Liver (tissue), 9 donors: ENCODE results near the gene LIG1. TPM values are rescaled to one million over a fixed set of nuclear protein-coding genes. Genes with fewer than 3 reads are reported as not detected.

Source experiments
- DNase-seq: peaks from one replicate; pipeline ENCODE4 v3.0.0-alpha.2; 2017; ENCODE audit warnings: low spot score
- H3K27ac ChIP-seq, 2 donors: one replicate each; pipeline ENCODE4 v1.7.0; 2013; ENCODE audit warnings: inconsistent platforms in 2 of 2, low read length in 2 of 2, control low read depth in 1 of 2, low read depth in 1 of 2, mild to moderate bottlenecking in 1 of 2
- H3K27me3 ChIP-seq, 4 donors: one replicate each; pipeline versions ENCODE4 v1.6.1 to v1.7.0; 2013; ENCODE audit warnings: low read length in 3 of 4, inconsistent platforms in 1 of 4, mild to moderate bottlenecking in 1 of 4, moderate library complexity in 1 of 4; ENCODE audit not compliant: control insufficient read depth in 4 of 4, insufficient read depth in 4 of 4
- H3K36me3 ChIP-seq, 4 donors: one replicate each; pipeline versions ENCODE4 v1.6.1 to v1.7.0; 2013; ENCODE audit warnings: low read length in 3 of 4, mild to moderate bottlenecking in 3 of 4, low read depth in 1 of 4, moderate library complexity in 1 of 4; ENCODE audit not compliant: control insufficient read depth in 4 of 4, insufficient read depth in 3 of 4
- H3K4me1 ChIP-seq, 4 donors: one replicate each; pipeline versions ENCODE4 v1.6.1 to v1.7.0; 2013; ENCODE audit warnings: low read length in 3 of 4, mild to moderate bottlenecking in 3 of 4, moderate library complexity in 1 of 4; ENCODE audit not compliant: control insufficient read depth in 4 of 4, insufficient read depth in 4 of 4
- H3K4me3 ChIP-seq, 3 donors: one replicate each; pipeline versions ENCODE4 v1.6.1 to v1.7.0; 2013; ENCODE audit warnings: low read length in 3 of 3, control low read depth in 1 of 3, low read depth in 1 of 3, mild to moderate bottlenecking in 1 of 3
- H3K9ac ChIP-seq, 2 donors: one replicate each; pipeline ENCODE4 v1.7.0; 2013; ENCODE audit warnings: low read length in 2 of 2, mild to moderate bottlenecking in 2 of 2, moderate library complexity in 2 of 2, control low read depth in 1 of 2, low read depth in 1 of 2
- H3K9me3 ChIP-seq, 4 donors: one replicate each; pipeline versions ENCODE4 v1.6.1 to v1.7.0; 2013; ENCODE audit warnings: low read length in 3 of 4; ENCODE audit not compliant: control insufficient read depth in 4 of 4
- EGR1 ChIP-seq, 2 donors: IDR thresholded peaks; 2 replicates each; pipeline ENCODE4 v1.6.1; 2016 to 2018; ENCODE audit warnings: antibody characterized with exemption in 2 of 2, low read depth in 2 of 2
- FOXA2 ChIP-seq: IDR thresholded peaks from 2 replicates; pipeline ENCODE4 v1.6.1; 2016; ENCODE audit warnings: antibody characterized with exemption
- GABPA ChIP-seq, 2 donors: IDR thresholded peaks in 1 of 2; conservative IDR thresholded peaks in 1 of 2; 2 replicates each; pipeline ENCODE4 v1.6.1; 2016; ENCODE audit warnings: antibody characterized with exemption in 2 of 2, mild to moderate bottlenecking in 1 of 2, moderate library complexity in 1 of 2
- HNF4A ChIP-seq, 2 donors: conservative IDR thresholded peaks; 2 replicates each; pipeline ENCODE4 v1.6.1; 2016; ENCODE audit warnings: antibody characterized with exemption in 2 of 2, mild to moderate bottlenecking in 2 of 2
- HNF4G ChIP-seq: IDR thresholded peaks from 2 replicates; pipeline ENCODE4 v1.6.1; 2016; ENCODE audit warnings: antibody characterized with exemption
- JUND ChIP-seq, 2 donors: IDR thresholded peaks; 2 replicates each; pipeline ENCODE4 v1.6.1; 2016; ENCODE audit warnings: antibody characterized with exemption in 2 of 2
- MAX ChIP-seq: IDR thresholded peaks from 2 replicates; pipeline ENCODE4 v1.6.1; 2016; ENCODE audit warnings: antibody characterized with exemption
- RAD21 ChIP-seq, 2 donors: IDR thresholded peaks; 2 replicates each; pipeline ENCODE4 v1.6.1; 2016; ENCODE audit warnings: antibody characterized with exemption in 2 of 2, mild to moderate bottlenecking in 2 of 2
- REST ChIP-seq: IDR thresholded peaks from 2 replicates; pipeline ENCODE4 v1.6.1; 2016; ENCODE audit warnings: antibody characterized with exemption, mild to moderate bottlenecking
- TAF1 ChIP-seq: conservative IDR thresholded peaks from 2 replicates; pipeline ENCODE4 v1.6.1; 2016; ENCODE audit warnings: antibody characterized with exemption, mild to moderate bottlenecking
- YY1 ChIP-seq: IDR thresholded peaks from 2 replicates; pipeline ENCODE4 v1.6.1; 2016; ENCODE audit warnings: antibody characterized with exemption, mild to moderate bottlenecking
- WGBS: extraction: QIAGEN DNeasy Blood & Tissue Kit; methylation state at CpG from one replicate; pipeline ENCODE4 v1.1.7; 2013; 5-methylcytosine and 5-hydroxymethylcytosine counted together
- polyA plus RNA-seq, 2 donors: library from polyadenylated mRNA; stranded (reverse) in 1 of 2; unstranded in 1 of 2; fragments of 200-250 nt in 1 of 2; fragments of >200 nt in 1 of 2; fragmentation: Nextera tagmentation in 1 of 2; extraction: Ambion mirVana in 1 of 2; gene quantifications; one replicate each; pipeline versions ENCODE4 v1.2.1 to v1.2.3, GENCODE V29; 2013 to 2015
- total RNA-seq, 2 donors: library from RNA; depleted of rRNA; stranded (reverse); fragments of >200 nt; gene quantifications; one replicate each; pipeline ENCODE4 v1.2.3, GENCODE V29; 2014
- TF ChIP-seq, protein P1 (sequence below): fragments of 150-350 bp; IDR thresholded peaks from 2 replicates; pipeline ENCODE4 v1.5.1; 2017; ENCODE audit warnings: improper control_type of control experiment, low read depth, low read length; ENCODE audit not compliant: missing input control
- TF ChIP-seq, protein P2 (sequence below): IDR thresholded peaks from 2 replicates; pipeline ENCODE4 v1.6.1; 2016; ENCODE audit warnings: antibody characterized with exemption
- TF ChIP-seq, protein P3 (sequence below): IDR thresholded peaks from 2 replicates; pipeline ENCODE4 v1.6.1; 2016; ENCODE audit warnings: antibody characterized with exemption
- donor health status: healthy.
- donor health status: healthy.
- donor health status: healthy.
- donor health status: healthy.
- donor health status: healthy.

The LIG1 gene
- total and polyA plus RNA-seq, 4 donors, result 6.3 to 61.5 (median 7.1) TPM

GRCh38 chr19:48117515-48118130 is 52.5 kb downstream of the LIG1 start:
- no peak for TF ChIP-seq EGR1 (IDR thresholded peaks at IDR 0.05; ENCODE audit: low read depth in 2 of 2)
- no peak for TF ChIP-seq TAF1
- TF ChIP-seq HNF4A (conservative IDR thresholded peaks at IDR 0.05), result no peak
- TF ChIP-seq REST, result no peak
- TF ChIP-seq GABPA (IDR thresholded peaks at IDR 0.05 in 1 of 2, conservative IDR thresholded peaks at IDR 0.05 in 1 of 2), result no peak
- TF ChIP-seq, protein P1, sequence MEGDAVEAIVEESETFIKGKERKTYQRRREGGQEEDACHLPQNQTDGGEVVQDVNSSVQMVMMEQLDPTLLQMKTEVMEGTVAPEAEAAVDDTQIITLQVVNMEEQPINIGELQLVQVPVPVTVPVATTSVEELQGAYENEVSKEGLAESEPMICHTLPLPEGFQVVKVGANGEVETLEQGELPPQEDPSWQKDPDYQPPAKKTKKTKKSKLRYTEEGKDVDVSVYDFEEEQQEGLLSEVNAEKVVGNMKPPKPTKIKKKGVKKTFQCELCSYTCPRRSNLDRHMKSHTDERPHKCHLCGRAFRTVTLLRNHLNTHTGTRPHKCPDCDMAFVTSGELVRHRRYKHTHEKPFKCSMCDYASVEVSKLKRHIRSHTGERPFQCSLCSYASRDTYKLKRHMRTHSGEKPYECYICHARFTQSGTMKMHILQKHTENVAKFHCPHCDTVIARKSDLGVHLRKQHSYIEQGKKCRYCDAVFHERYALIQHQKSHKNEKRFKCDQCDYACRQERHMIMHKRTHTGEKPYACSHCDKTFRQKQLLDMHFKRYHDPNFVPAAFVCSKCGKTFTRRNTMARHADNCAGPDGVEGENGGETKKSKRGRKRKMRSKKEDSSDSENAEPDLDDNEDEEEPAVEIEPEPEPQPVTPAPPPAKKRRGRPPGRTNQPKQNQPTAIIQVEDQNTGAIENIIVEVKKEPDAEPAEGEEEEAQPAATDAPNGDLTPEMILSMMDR, result no peak
- no peak for TF ChIP-seq JUND (IDR thresholded peaks at IDR 0.05)
- no peak for TF ChIP-seq YY1
- TF ChIP-seq FOXA2, result no peak
- TF ChIP-seq HNF4G, result no peak
- no peak for TF ChIP-seq RAD21 (IDR thresholded peaks at IDR 0.05)
- no peak for TF ChIP-seq MAX
- TF ChIP-seq, protein P2, sequence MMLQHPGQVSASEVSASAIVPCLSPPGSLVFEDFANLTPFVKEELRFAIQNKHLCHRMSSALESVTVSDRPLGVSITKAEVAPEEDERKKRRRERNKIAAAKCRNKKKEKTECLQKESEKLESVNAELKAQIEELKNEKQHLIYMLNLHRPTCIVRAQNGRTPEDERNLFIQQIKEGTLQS, result no peak
- TF ChIP-seq, protein P3, sequence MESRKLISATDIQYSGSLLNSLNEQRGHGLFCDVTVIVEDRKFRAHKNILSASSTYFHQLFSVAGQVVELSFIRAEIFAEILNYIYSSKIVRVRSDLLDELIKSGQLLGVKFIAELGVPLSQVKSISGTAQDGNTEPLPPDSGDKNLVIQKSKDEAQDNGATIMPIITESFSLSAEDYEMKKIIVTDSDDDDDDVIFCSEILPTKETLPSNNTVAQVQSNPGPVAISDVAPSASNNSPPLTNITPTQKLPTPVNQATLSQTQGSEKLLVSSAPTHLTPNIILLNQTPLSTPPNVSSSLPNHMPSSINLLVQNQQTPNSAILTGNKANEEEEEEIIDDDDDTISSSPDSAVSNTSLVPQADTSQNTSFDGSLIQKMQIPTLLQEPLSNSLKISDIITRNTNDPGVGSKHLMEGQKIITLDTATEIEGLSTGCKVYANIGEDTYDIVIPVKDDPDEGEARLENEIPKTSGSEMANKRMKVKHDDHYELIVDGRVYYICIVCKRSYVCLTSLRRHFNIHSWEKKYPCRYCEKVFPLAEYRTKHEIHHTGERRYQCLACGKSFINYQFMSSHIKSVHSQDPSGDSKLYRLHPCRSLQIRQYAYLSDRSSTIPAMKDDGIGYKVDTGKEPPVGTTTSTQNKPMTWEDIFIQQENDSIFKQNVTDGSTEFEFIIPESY, result no peak
- Histone ChIP-seq H3K9me3 (no peaks in the 10 kb centered on the region), H3K9ac (no peak overlapping the region), H3K27me3 (no peaks in the 10 kb centered on the region), H3K4me3 (no peak overlapping the region), H3K4me1 (no peaks in the 10 kb centered on the region), H3K36me3 (peaks cover 0 to 8% (median 3%) of the 10 kb centered on the region in 4 donors), H3K27ac (no peak overlapping the region)
- 91% methylated on average over 12 of the region's 12 CpGs for WGBS
- no peak for DNase-seq
